ENCODE data around the gene MYB.

MYB gene

GRCh38 chr6:135185483-135185882, 4.4 kb downstream of the MYB start:
- Histone ChIP-seq H3K36me3 (ENCODE audit: control insufficient read depth, insufficient read depth, low read length) (no peaks in the 10 kb centered on the region), H2AFZ (no peak overlapping the region), H3K4me3 (ENCODE audit: low read depth, low read length) (no peak overlapping the region), H3K27ac (no peak overlapping the region), H3K79me2 (no peaks in the 10 kb centered on the region), H3K4me1 (peaks cover 4% of the 10 kb centered on the region), H3K4me2 (ENCODE audit: low read length) (no peak overlapping the region), H3K9me3 (ENCODE audit: control insufficient read depth, low read length) (no peaks in the 10 kb centered on the region), H3K27me3 (ENCODE audit: control insufficient read depth, insufficient read depth, low read length) (no peaks in the 10 kb centered on the region), H3K9ac (no peak overlapping the region)
- TF ChIP-seq CTCF (IDR thresholded peaks at IDR 0.05) = no peak

- no peak for TF ChIP-seq CTCF (IDR thresholded peaks at IDR 0.05)
- Histone ChIP-seq H3K79me2 (no peaks in the 10 kb centered on the region), H3K4me2 (ENCODE audit: low read length) (no peak overlapping the region), H3K9ac (no peak overlapping the region), H3K36me3 (ENCODE audit: control insufficient read depth, insufficient read depth, low read length) (no peaks in the 10 kb centered on the region), H3K4me1 (peaks cover 4% of the 10 kb centered on the region), H3K4me3 (ENCODE audit: low read depth, low read length) (no peak overlapping the region), H2AFZ (no peak overlapping the region), H3K27ac (no peak overlapping the region), H3K9me3 (ENCODE audit: control insufficient read depth, low read length) (no peaks in the 10 kb centered on the region), H3K27me3 (ENCODE audit: control insufficient read depth, insufficient read depth, low read length) (no peaks in the 10 kb centered on the region)
Observed at GRCh38 chr6:135186255-135186654, 5.1 kb downstream of the MYB start.

- Histone ChIP-seq H3K4me3 (ENCODE audit: low read depth, low read length) (no peak overlapping the region), H3K79me2 (no peaks in the 10 kb centered on the region), H3K9me3 (ENCODE audit: control insufficient read depth, low read length) (no peaks in the 10 kb centered on the region), H3K27me3 (ENCODE audit: control insufficient read depth, insufficient read depth, low read length) (no peaks in the 10 kb centered on the region), H3K4me1 (peaks cover 4% of the 10 kb centered on the region), H3K4me2 (ENCODE audit: low read length) (no peak overlapping the region), H3K36me3 (ENCODE audit: control insufficient read depth, insufficient read depth, low read length) (no peaks in the 10 kb centered on the region), H3K27ac (no peak overlapping the region), H3K9ac (no peak overlapping the region), H2AFZ (no peak overlapping the region)
- TF ChIP-seq CTCF (IDR thresholded peaks at IDR 0.05) = no peak
Observed at GRCh38 chr6:135187372-135187771, 6.3 kb downstream of the MYB start.

- TF ChIP-seq CTCF (IDR thresholded peaks at IDR 0.05) = no peak
- H2AFZ ChIP-seq = no peak overlapping the region
- no peak overlapping the region for H3K27ac ChIP-seq
- no peak overlapping the region for H3K4me2 ChIP-seq (ENCODE audit: low read length)
- peaks cover under 1% of the 10 kb centered on the region for H3K4me1 ChIP-seq
- H3K27me3 ChIP-seq (ENCODE audit: control insufficient read depth, insufficient read depth, low read length) = no peaks in the 10 kb centered on the region
- no peak overlapping the region for H3K9ac ChIP-seq
- no peaks in the 10 kb centered on the region for H3K36me3 ChIP-seq (ENCODE audit: control insufficient read depth, insufficient read depth, low read length)
- no peak overlapping the region for H3K4me3 ChIP-seq (ENCODE audit: low read depth, low read length)
- H3K79me2 ChIP-seq = no peaks in the 10 kb centered on the region
- H3K9me3 ChIP-seq (ENCODE audit: control insufficient read depth, low read length) = no peaks in the 10 kb centered on the region
Observed at GRCh38 chr6:135188718-135189117, 7.6 kb downstream of the MYB start.

GRCh38 chr6:135189344-135189743, 8.2 kb downstream of the MYB start:
- H3K9me3 ChIP-seq (ENCODE audit: control insufficient read depth, low read length) = no peaks in the 10 kb centered on the region
- no peak overlapping the region for H3K27ac ChIP-seq
- H3K36me3 ChIP-seq (ENCODE audit: control insufficient read depth, insufficient read depth, low read length) = no peaks in the 10 kb centered on the region
- TF ChIP-seq CTCF (IDR thresholded peaks at IDR 0.05) = no peak
- H3K4me3 ChIP-seq (ENCODE audit: low read depth, low read length) = no peak overlapping the region
- no peaks in the 10 kb centered on the region for H3K27me3 ChIP-seq (ENCODE audit: control insufficient read depth, insufficient read depth, low read length)
- no peaks in the 10 kb centered on the region for H3K79me2 ChIP-seq
- no peak overlapping the region for H3K4me2 ChIP-seq (ENCODE audit: low read length)
- no peak overlapping the region for H3K9ac ChIP-seq
- no peak overlapping the region for H2AFZ ChIP-seq
- no peaks in the 10 kb centered on the region for H3K4me1 ChIP-seq

Data from parathyroid adenoma (tissue), 2 donors.